Stomach (tissue), 4 donors: ENCODE measurements around the gene ALDOC.

Experiments
- POLR2A ChIP-seq, 4 donors: fragments of 450-650 bp; IDR thresholded peaks; one replicate each; pipeline ENCODE4 v1.6.1; 2016; ENCODE audit warnings: antibody characterized with exemption in 4 of 4, control low read depth in 2 of 4, mild to moderate bottlenecking in 1 of 4, moderate library complexity in 1 of 4
- TF ChIP-seq, protein P1 (sequence below), 7 experiments: fragments of 450-650 bp in 4 of 7; fragments of 200-600 bp in 3 of 7; sonication (generic) in 3 of 7; IDR thresholded peaks; one replicate each; pipeline ENCODE4 v1.5.1; 2016 to 2019; ENCODE audit warnings: antibody characterized with exemption in 7 of 7, control low read depth in 2 of 7, mild to moderate bottlenecking in 1 of 7

DNA sequence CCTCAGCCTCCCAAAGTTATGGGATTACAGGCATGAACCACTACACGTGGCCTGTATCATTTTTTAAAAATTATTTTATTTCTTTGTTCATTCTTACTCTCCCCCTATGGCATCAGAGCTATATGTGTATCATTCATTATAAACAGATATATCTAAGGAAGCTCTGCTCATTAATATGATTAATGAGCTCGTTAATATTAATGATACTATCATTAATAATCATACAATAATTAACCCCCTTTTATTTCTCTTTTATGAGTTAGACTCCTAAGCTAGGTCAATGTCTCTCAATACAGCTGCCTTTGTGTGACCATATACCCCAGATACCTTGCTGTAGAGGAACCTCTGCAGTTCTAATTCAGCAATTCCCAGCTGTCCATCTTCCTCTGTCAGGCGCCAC is 41.8 kb upstream of the ALDOC start:
- TF ChIP-seq, protein P1, sequence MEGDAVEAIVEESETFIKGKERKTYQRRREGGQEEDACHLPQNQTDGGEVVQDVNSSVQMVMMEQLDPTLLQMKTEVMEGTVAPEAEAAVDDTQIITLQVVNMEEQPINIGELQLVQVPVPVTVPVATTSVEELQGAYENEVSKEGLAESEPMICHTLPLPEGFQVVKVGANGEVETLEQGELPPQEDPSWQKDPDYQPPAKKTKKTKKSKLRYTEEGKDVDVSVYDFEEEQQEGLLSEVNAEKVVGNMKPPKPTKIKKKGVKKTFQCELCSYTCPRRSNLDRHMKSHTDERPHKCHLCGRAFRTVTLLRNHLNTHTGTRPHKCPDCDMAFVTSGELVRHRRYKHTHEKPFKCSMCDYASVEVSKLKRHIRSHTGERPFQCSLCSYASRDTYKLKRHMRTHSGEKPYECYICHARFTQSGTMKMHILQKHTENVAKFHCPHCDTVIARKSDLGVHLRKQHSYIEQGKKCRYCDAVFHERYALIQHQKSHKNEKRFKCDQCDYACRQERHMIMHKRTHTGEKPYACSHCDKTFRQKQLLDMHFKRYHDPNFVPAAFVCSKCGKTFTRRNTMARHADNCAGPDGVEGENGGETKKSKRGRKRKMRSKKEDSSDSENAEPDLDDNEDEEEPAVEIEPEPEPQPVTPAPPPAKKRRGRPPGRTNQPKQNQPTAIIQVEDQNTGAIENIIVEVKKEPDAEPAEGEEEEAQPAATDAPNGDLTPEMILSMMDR (IDR thresholded peaks at IDR 0.05) = no peak
- TF ChIP-seq POLR2A (IDR thresholded peaks at IDR 0.05) = no peak
